Fibroblast of lung (primary cell): ENCODE results near the gene SMAP1.

Source experiments
- EZH2 ChIP-seq: IDR thresholded peaks from 2 replicates; pipeline ENCODE4 v1.5.1; 2012; ENCODE audit warnings: low read length, control low read depth, mild to moderate bottlenecking; ENCODE audit errors: missing control alignments
- TF ChIP-seq, protein P1 (sequence below), 2 donors: IDR thresholded peaks in 1 of 2; conservative IDR thresholded peaks in 1 of 2; 1 replicate in 1 of 2; 2 replicates in 1 of 2; pipeline ENCODE4 v1.5.1; 2011 to 2012; ENCODE audit warnings: low read length in 2 of 2, control low read depth in 1 of 2, inconsistent platforms in 1 of 2, low read depth in 1 of 2, mild to moderate bottlenecking in 1 of 2

DNA sequence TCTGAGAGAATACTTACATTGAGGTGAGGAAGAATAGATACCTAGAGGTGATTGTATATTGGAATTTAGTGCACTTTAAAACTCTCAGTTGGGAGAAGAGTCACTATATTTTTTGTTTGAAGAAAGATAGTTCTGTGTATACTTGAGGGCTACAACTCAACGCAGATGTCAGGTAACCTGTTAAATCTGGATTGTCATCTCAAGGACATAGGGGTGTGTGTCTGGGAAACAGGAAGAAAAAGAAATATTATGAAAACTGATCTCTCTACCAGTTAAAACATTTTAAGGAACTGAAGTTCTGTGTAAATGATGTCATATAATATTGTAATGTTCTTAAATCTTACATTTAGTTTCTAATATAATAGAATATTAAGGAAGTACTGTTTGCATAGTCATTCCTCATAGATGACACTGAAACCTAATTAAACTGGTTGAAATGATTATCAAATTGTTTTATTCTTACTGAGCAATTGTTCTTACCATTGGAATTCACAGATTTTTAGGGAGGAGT, 86.2 kb downstream of the SMAP1 start:
- no peak for TF ChIP-seq EZH2
- TF ChIP-seq, protein P1, sequence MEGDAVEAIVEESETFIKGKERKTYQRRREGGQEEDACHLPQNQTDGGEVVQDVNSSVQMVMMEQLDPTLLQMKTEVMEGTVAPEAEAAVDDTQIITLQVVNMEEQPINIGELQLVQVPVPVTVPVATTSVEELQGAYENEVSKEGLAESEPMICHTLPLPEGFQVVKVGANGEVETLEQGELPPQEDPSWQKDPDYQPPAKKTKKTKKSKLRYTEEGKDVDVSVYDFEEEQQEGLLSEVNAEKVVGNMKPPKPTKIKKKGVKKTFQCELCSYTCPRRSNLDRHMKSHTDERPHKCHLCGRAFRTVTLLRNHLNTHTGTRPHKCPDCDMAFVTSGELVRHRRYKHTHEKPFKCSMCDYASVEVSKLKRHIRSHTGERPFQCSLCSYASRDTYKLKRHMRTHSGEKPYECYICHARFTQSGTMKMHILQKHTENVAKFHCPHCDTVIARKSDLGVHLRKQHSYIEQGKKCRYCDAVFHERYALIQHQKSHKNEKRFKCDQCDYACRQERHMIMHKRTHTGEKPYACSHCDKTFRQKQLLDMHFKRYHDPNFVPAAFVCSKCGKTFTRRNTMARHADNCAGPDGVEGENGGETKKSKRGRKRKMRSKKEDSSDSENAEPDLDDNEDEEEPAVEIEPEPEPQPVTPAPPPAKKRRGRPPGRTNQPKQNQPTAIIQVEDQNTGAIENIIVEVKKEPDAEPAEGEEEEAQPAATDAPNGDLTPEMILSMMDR (conservative IDR thresholded peaks at IDR 0.05 in 1 of 2, IDR thresholded peaks at IDR 0.05 in 1 of 2; ENCODE audit: low read depth in 1 of 2, low read length in 2 of 2): no peak
